ENCODE data around the gene TENT4A.
A peak's percentile ranks its signal among the peaks of the same experiment; 100 is the strongest.
"Not testable (repeated sequence)": the region's sequence is repeated elsewhere in the genome, so short reads cannot be mapped to it uniquely, and the experiment has no call there.

Gene TENT4A

DNA sequence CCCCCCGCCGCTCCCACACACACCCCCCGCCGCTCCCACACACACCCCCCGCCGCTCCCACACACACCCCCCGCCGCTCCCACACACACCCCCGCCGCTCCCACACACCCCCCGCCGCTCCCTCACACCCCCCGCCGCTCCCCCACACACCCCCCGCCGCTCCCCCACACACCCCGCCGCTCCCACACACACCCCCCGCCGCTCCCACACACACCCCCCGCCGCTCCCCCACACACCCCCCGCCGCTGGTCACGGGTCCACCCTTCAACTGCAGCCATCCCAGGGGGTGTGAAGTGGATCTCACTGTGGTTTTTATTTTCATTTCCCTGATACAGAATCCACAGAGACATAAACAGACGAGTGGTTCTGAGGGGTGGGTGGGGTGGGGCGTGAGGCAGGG, 61.0 kb downstream of the TENT4A start:
- DNase-seq, result not testable (repeated sequence)

- DNase-seq, result peak in 3 of 4 experiments; percentile 31 to 55 (median 32)
Observed at GRCh38 chr5:6774721-6775204, 61.5 kb downstream of the TENT4A start.

- DNase-seq, result peak in 2 of 4 experiments; percentile 19 to 22
Observed at GRCh38 chr5:6775571-6775970, 62.3 kb downstream of the TENT4A start.

DNA sequence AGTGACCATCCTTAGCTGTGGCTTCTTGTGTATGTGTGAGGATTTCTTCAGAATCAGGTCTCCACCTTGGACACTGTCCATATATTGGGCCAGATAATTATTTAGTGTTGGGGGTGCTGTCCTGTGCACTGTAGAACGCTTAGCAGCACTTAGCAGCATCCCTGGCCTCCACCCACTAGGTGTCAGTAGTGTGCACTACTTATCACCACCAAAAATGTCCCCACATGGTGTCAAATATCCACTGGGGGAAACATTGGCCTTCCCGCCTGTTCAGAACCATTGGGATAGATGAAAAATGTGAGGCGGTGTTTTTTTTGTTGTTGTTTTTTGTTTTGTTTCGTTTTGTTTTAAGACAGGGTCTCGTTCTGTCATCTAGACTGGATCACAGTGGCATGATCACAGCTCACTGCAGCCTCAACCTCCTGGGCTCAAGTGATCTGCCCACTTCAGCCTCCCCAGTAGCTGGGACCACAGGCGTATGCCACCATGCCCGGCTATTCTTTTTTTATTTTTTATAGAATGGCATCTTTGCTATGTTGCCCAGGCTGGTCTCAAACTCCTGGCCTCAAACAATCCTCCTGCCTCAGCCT, 67.7 kb downstream of the TENT4A start:
- DNase-seq, result peak in 3 of 4 experiments; percentile 40 to 56 (median 43)

- DNase-seq, result no peak
Observed at GRCh38 chr5:6781716-6782115, 68.5 kb downstream of the TENT4A start.

GRCh38 chr5:6783787-6784186, 70.6 kb downstream of the TENT4A start:
- peak in 2 of 4 experiments; percentile 30 to 35 for DNase-seq

- DNase-seq, result no peak
Observed at GRCh38 chr5:6784481-6784880, 71.2 kb downstream of the TENT4A start.

GRCh38 chr5:6785161-6785860, 72.1 kb downstream of the TENT4A start:
- no peak for DNase-seq

DNA sequence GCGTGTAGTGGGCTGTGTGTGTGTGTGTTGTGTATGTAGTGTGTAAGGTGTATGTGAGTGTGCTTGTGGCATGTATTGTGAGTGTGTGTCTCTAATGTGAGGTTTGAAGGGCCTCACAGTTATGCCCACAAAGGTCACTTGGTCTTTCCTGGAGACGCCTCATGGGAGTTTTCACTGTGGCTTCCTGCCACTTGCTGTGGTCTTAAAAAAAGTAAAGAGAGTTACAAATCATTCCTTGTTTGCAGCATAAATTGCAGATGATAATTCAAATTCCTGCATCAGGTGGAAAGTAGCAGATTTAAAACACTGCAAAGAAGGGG, 72.6 kb downstream of the TENT4A start:
- DNase-seq, result no peak

DNA sequence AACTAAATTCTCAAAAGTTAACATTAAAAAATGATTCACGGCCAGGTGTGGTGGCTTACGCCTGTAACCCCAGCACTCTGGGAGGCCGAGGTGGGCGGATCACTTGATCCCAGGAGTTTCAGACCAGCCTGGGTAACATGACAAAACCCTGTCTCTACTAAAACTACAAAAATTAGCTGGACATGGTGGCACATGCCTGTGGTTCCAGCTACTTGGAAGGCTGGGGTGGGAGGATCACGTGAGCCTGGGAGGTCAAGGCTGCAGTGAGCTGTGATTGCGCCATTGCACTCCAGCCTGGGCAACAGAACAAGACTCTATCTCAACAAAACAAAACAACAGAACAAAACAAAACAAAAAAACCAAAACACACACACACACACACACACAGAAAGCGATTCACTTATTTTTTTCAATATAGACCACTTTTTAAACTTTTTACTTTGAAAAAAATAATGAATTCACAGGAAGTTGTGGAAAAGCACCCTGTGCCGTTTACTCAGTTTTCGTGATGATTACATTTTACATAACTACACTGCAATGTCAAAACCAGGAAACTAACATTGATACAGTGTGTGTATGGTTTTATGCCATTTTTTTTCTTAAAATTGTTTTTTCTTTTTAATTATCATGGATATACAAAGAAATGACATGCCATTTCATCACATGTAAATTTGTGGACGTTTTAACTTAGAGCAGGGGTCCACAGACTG, 73.7 kb downstream of the TENT4A start:
- peak; percentile 59 to 82 (median 66) for DNase-seq

- no peak for DNase-seq
Observed at GRCh38 chr5:6787941-6788340, 74.7 kb downstream of the TENT4A start.

- no peak for DNase-seq
Observed at GRCh38 chr5:6788439-6788838, 75.2 kb downstream of the TENT4A start.

DNA sequence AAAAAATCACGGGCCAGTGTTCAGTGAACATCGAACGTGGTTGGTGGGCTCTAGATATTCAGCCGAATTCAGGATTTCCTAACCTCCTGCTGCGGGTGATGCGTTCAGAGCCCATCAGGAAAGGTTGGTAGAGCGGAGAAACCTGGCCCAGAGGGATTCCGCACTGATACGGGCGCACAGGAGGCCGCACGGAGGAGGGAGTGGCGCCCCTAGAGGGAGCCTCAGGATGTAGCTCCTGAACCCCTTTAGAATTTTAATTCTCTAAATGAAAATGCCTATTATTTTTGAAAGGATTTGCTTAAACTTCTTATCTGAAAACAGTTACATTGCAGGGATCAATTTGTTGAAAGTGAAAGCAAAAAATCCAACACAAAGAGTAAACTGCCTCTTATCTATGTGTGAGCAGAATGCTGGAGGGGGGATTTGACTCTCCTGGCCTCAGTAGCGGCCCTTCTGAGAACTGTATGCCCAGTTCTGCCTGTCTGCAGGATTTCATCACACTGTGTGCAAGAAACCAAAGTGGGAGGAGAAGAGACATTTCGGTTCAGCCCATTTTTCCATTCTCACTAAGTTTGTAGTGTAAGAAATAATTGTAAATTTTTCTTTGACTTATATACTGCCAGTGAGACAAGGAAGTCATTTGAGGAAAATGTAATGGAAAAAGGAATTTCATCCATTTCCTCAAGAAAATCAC, 75.9 kb downstream of the TENT4A start:
- peak; percentile 24 to 59 (median 53) for DNase-seq

- no peak for DNase-seq
Observed at GRCh38 chr5:6790346-6790865, 77.2 kb downstream of the TENT4A start.

DNA sequence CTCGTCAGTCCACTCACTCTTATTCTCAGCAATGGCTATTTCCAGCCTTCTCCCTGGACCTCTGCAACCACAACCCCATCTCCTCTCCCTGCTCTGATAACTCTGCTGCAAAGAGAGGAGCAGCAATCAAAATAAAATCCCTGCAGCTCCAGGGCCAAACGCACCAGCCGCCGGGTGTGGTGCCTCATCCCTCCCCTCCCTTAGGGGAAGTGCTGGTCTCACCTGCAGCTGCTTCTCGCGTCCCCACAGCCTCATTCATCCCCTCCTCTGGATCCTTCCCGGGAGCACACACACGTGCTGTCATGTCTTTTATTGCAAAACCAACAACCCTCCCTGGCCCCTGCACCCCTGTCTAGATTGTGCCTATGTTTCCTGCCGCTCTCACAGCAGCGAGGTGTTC, 77.8 kb downstream of the TENT4A start:
- no peak for DNase-seq

- no peak for DNase-seq
Observed at GRCh38 chr5:6792376-6792775, 79.1 kb downstream of the TENT4A start.

DNA sequence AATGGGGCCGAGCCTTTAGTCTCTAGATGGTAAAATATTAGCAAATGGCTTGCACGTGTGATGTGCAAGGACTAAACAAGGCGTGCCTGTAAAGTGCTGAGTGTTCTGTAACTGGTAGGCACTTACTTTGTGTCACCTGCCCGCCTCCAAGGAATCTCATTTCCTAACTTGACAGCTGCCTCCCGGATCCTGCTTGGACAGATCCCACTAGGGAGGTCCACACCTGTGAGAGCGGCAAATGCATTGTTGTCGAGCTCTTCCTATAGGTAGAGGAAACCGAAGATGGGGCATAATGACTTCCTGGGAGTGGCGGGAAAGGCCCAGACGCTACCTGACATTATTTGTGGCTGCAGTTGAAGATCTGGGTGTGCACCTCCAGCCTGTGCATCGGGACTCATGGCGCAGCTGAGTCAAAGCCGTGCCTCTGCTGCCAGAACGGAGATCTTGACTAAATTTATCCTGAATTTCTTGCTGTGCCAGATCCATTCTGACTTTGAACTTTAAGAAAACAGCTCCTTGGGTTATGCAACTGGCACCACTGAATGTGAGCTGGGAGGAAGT, 79.8 kb downstream of the TENT4A start:
- peak in 3 of 4 experiments; percentile 12 to 33 (median 24) for DNase-seq

GRCh38 chr5:6801236-6801635, 88.0 kb downstream of the TENT4A start:
- no peak for DNase-seq

GRCh38 chr5:6803981-6804550, 90.8 kb downstream of the TENT4A start:
- DNase-seq, result no peak

DNA sequence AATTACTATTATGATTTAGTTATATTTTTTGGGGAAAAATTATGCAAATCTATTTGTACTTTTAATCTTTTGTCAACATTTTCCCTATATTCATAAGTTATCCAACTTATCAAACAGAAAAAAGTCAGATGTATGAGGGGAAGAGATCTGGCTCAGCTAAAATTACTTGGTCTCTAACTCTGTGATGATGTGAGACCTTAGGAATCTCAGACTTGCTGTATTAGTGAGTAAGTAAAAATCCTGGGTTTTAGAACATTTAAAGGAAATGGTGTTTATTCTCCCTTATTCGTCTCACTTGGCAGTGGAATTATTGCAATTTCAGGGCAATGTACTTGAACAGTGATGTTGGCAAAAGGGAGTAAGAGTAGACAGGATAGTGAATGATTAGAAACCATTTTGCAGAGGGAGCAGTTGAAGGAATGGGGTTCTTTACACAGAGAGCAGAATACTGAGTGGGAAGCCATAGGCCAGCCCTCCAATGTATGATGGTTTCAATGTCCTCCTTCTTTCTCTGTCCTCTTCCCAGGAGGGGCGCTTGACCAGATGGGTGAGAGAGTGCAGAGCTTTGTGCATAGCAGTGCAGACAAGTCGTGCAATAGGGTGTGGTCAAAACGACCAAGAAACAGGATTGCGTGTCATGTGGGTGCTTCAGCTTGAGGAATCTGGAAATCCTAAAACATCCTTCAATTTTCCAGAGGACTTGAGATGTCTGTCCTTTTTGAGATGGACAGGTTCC, 91.7 kb downstream of the TENT4A start:
- no peak for DNase-seq

DNA sequence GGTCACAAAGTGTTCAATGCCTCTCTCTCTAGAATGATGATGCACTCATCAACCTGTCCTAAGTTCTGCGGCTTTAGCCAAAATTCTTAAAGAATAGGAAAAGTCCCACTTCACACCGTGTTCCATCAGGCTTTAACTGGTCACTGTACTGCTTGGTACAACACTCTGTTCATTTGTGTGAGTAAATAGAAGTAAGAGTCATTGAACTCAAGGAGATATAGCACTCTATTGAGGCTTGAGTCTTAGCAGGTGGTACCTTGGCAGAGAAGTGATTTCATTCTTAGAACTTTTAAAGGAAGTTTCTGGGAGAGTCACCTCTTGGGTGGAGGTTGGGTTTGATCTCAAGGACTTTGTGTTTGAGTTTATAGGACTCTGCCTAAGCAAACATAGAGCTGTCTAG, 92.6 kb downstream of the TENT4A start:
- no peak for DNase-seq
